Type B pancreatic cell (in vitro differentiated cells): ENCODE results near the gene SS18L1. TPM values are rescaled to one million over a fixed set of nuclear protein-coding genes. Genes with fewer than 3 reads are reported as not detected.

Source experiments
- DNase-seq: peaks from one replicate; pipeline ENCODE4 v3.0.0; 2021; ENCODE audit warnings: mixed read lengths; ENCODE audit not compliant: unreplicated experiment; ENCODE audit errors: extremely low spot score
- H3K27ac Mint-ChIP-seq: 2 replicates; pipeline ENCODE4 v1.8.0; 2021; ENCODE audit warnings: mild to moderate bottlenecking, mixed read lengths
- H3K27me3 Mint-ChIP-seq: 2 replicates; pipeline ENCODE4 v1.8.0; 2021; ENCODE audit warnings: mixed read lengths
- H3K36me3 Mint-ChIP-seq: 2 replicates; pipeline ENCODE4 v1.8.0; 2021; ENCODE audit warnings: mixed read lengths
- H3K4me1 Mint-ChIP-seq: one replicate; pipeline ENCODE4 v1.8.0; 2021; ENCODE audit warnings: mixed read lengths; ENCODE audit not compliant: unreplicated experiment
- H3K4me3 Mint-ChIP-seq: 2 replicates; pipeline ENCODE4 v1.8.0; 2021; ENCODE audit warnings: mild to moderate bottlenecking, mixed read lengths
- H3K9me3 Mint-ChIP-seq: 2 replicates; pipeline ENCODE4 v1.8.0; 2021; ENCODE audit warnings: mixed read lengths
- CTCF ChIP-seq: fragments of 200-600 bp; sonication (generic); conservative IDR thresholded peaks from 2 replicates; pipeline ENCODE4 v1.5.0; 2021; ENCODE audit warnings: antibody characterized with exemption, mild to moderate bottlenecking
- total RNA-seq: library from RNA; stranded (reverse); gene quantifications from 2 replicates; pipeline ENCODE4 v1.2.1, GENCODE V29; 2021; ENCODE audit warnings: low replicate concordance

SS18L1 gene
- total RNA-seq, 1 donor from 2014 or later: 25.5 TPM

- Mint-ChIP-seq H3K27ac (peak overlapping the region; percentile 72), H3K4me3 (no peak overlapping the region), H3K36me3 (peaks cover 21% of the 10 kb centered on the region), H3K9me3 (no peaks in the 10 kb centered on the region), H3K27me3 (no peaks in the 10 kb centered on the region), H3K4me1 (peaks cover 30% of the 10 kb centered on the region)
- TF ChIP-seq CTCF: no peak
- no peak for DNase-seq
Observed at GRCh38 chr20:62150310-62150575, 6.7 kb downstream of the SS18L1 start.

- no peak for DNase-seq
- Mint-ChIP-seq H3K36me3 (peaks cover 18% of the 10 kb centered on the region), H3K27ac (no peak overlapping the region), H3K4me1 (peaks cover 30% of the 10 kb centered on the region), H3K27me3 (no peaks in the 10 kb centered on the region), H3K4me3 (no peak overlapping the region), H3K9me3 (no peaks in the 10 kb centered on the region)
- no peak for TF ChIP-seq CTCF
Observed at GRCh38 chr20:62151225-62151624, 7.7 kb downstream of the SS18L1 start.

- Mint-ChIP-seq H3K27me3 (no peaks in the 10 kb centered on the region), H3K9me3 (no peaks in the 10 kb centered on the region), H3K4me1 (peaks cover 31% of the 10 kb centered on the region), H3K27ac (no peak overlapping the region), H3K4me3 (no peak overlapping the region), H3K36me3 (peaks cover 18% of the 10 kb centered on the region)
- no peak for TF ChIP-seq CTCF
- DNase-seq: no peak
Observed at GRCh38 chr20:62151835-62152364, 8.3 kb downstream of the SS18L1 start.

GRCh38 chr20:62155428-62156253 is 12.1 kb downstream of the SS18L1 start:
- H3K27me3 Mint-ChIP-seq: no peaks in the 10 kb centered on the region
- H3K27ac Mint-ChIP-seq: peak overlapping the region; percentile 53
- H3K4me3 Mint-ChIP-seq: no peak overlapping the region
- no peak for TF ChIP-seq CTCF
- peaks cover 11% of the 10 kb centered on the region for H3K4me1 Mint-ChIP-seq
- no peak for DNase-seq
- H3K9me3 Mint-ChIP-seq: no peaks in the 10 kb centered on the region
- H3K36me3 Mint-ChIP-seq: peaks cover 18% of the 10 kb centered on the region

- H3K27ac Mint-ChIP-seq: no peak overlapping the region
- H3K4me3 Mint-ChIP-seq: no peak overlapping the region
- no peak for TF ChIP-seq CTCF
- H3K27me3 Mint-ChIP-seq: no peaks in the 10 kb centered on the region
- peaks cover 11% of the 10 kb centered on the region for H3K4me1 Mint-ChIP-seq
- no peaks in the 10 kb centered on the region for H3K9me3 Mint-ChIP-seq
- no peak for DNase-seq
- peaks cover 18% of the 10 kb centered on the region for H3K36me3 Mint-ChIP-seq
Observed at GRCh38 chr20:62156254-62156556, 12.6 kb downstream of the SS18L1 start.
